Measurements from ENCODE around the gene HAVCR1. TPM values are rescaled to one million over a fixed set of nuclear protein-coding genes. Genes with fewer than 3 reads are reported as not detected.

HAVCR1 gene
- total RNA-seq, 1 experiment from 2014 or later, result 0.36 TPM

DNA sequence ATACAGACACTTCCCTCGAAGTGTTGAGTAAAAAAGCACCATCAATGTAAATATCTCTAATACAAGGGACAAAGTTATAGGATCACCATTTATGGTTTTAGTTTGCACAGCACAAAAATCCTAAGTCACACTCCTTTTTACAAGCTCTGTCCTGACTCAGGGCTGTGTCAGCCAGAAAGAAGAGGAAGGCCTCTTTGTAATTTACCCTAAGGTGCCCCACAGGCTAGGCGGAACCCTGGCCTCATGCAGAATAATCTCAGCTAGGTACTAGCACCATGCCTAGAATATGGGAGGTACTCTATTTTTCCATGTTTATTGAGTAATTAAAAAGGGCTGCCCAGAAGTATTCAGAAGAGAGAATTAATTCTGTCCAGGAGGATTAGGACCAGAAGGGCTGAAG, 36.9 kb downstream of the HAVCR1 start:
- H3K9me3 ChIP-seq (ENCODE audit: control insufficient read depth, insufficient read depth, low read depth, low read length), result no peaks in the 10 kb centered on the region
- POLR2A ChIA-PET, result no interaction called here
- ATAC-seq (no peak), DNase-seq (ENCODE audit: low read depth, low spot score) (no peak)
- H3K4me3 ChIP-seq (ENCODE audit: low read depth in 2 of 2, low read length in 2 of 2), result no peak overlapping the region
- BruUV-seq (replicated peaks), result no TSS peak
- in situ Hi-C loops (cut with HindIII; ENCODE audit: low pct_unique_long_range_greater_than_20kb, low sequenced_read_pairs) (no loop called here), intact Hi-C loops (cut with micrococcal nuclease; ENCODE audit: unreplicated experiment) (no loop called here)
- no peaks in the 10 kb centered on the region for H3K36me3 ChIP-seq (ENCODE audit: control insufficient read depth, insufficient read depth, low read length)
- no peaks in the 10 kb centered on the region for H3K27me3 ChIP-seq (ENCODE audit: control insufficient read depth, insufficient read depth, low read length)
- CTCF ChIA-PET, result no interaction called here
- TF ChIP-seq, protein P1, sequence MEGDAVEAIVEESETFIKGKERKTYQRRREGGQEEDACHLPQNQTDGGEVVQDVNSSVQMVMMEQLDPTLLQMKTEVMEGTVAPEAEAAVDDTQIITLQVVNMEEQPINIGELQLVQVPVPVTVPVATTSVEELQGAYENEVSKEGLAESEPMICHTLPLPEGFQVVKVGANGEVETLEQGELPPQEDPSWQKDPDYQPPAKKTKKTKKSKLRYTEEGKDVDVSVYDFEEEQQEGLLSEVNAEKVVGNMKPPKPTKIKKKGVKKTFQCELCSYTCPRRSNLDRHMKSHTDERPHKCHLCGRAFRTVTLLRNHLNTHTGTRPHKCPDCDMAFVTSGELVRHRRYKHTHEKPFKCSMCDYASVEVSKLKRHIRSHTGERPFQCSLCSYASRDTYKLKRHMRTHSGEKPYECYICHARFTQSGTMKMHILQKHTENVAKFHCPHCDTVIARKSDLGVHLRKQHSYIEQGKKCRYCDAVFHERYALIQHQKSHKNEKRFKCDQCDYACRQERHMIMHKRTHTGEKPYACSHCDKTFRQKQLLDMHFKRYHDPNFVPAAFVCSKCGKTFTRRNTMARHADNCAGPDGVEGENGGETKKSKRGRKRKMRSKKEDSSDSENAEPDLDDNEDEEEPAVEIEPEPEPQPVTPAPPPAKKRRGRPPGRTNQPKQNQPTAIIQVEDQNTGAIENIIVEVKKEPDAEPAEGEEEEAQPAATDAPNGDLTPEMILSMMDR (IDR thresholded peaks at IDR 0.05), result no peak
- TF ChIP-seq, protein P2, sequence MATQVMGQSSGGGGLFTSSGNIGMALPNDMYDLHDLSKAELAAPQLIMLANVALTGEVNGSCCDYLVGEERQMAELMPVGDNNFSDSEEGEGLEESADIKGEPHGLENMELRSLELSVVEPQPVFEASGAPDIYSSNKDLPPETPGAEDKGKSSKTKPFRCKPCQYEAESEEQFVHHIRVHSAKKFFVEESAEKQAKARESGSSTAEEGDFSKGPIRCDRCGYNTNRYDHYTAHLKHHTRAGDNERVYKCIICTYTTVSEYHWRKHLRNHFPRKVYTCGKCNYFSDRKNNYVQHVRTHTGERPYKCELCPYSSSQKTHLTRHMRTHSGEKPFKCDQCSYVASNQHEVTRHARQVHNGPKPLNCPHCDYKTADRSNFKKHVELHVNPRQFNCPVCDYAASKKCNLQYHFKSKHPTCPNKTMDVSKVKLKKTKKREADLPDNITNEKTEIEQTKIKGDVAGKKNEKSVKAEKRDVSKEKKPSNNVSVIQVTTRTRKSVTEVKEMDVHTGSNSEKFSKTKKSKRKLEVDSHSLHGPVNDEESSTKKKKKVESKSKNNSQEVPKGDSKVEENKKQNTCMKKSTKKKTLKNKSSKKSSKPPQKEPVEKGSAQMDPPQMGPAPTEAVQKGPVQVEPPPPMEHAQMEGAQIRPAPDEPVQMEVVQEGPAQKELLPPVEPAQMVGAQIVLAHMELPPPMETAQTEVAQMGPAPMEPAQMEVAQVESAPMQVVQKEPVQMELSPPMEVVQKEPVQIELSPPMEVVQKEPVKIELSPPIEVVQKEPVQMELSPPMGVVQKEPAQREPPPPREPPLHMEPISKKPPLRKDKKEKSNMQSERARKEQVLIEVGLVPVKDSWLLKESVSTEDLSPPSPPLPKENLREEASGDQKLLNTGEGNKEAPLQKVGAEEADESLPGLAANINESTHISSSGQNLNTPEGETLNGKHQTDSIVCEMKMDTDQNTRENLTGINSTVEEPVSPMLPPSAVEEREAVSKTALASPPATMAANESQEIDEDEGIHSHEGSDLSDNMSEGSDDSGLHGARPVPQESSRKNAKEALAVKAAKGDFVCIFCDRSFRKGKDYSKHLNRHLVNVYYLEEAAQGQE (IDR thresholded peaks at IDR 0.05; ENCODE audit: insufficient read depth in 1 of 2, low read depth in 2 of 2, low read length in 1 of 2), result no peak
- TF ChIP-seq SIN3A (IDR thresholded peaks at IDR 0.05; ENCODE audit: borderline replicate concordance, insufficient read depth, low read depth, low read length) (no peak), POLR2AphosphoS5 (IDR thresholded peaks at IDR 0.05; ENCODE audit: low read depth, low read length) (no peak), TCF7L2 (IDR thresholded peaks at IDR 0.05; ENCODE audit: low read depth, low read length) (no peak)
- H3K27ac ChIP-seq (ENCODE audit: low read length), result no peak overlapping the region
- no peaks in the 10 kb centered on the region for H3K4me1 ChIP-seq (ENCODE audit: control insufficient read depth, insufficient read depth, low read length)

DNA sequence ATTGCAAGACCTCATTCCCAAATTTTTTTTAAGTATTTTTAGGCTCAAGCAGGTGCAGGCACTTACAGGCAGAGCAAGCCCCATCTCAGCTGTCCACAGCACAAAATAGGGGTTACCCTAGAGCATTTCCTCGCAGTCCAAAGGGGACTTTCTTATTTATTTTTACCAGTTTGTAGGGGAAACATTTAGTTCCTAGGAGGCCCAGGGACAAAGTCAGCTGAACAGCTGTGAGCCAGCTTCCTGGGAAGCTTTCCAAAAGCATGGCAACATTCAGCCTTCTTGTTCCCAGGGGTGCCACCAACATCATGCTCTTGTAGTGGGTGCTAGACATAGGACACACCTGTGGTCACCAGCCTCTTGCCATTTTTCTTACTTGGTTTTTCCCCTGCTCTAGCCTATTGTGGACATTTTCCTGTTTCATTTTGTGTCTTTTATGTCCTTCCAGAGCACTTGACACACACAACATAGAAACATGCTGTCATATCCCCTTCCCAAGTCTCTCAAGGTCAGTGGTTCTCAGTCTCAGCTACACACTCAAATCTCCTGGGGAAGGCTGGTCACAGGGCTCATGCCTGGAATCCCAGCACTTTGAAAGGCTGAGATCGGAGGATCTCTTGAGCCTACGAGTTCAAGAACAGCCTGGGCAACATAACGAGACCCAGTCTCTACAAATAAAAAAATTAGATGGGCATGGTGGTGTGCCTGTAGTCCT, 38.2 kb downstream of the HAVCR1 start:
- DNase-seq (ENCODE audit: low read depth, low spot score), result no peak
- H3K27ac ChIP-seq (ENCODE audit: low read length), result no peak overlapping the region
- no peaks in the 10 kb centered on the region for H3K9me3 ChIP-seq (ENCODE audit: control insufficient read depth, insufficient read depth, low read depth, low read length)
- CTCF ChIA-PET, result no interaction called here
- H3K36me3 ChIP-seq (ENCODE audit: control insufficient read depth, insufficient read depth, low read length), result no peaks in the 10 kb centered on the region
- no peaks in the 10 kb centered on the region for H3K4me1 ChIP-seq (ENCODE audit: control insufficient read depth, insufficient read depth, low read length)
- H3K4me3 ChIP-seq (ENCODE audit: low read depth in 2 of 2, low read length in 2 of 2), result no peak overlapping the region
- no peak for TF ChIP-seq TCF7L2 (IDR thresholded peaks at IDR 0.05; ENCODE audit: low read depth, low read length)
- TF ChIP-seq, protein P1 (IDR thresholded peaks at IDR 0.05), result no peak
- TF ChIP-seq, protein P2 (IDR thresholded peaks at IDR 0.05; ENCODE audit: insufficient read depth in 1 of 2, low read depth in 2 of 2, low read length in 1 of 2), result no peak
- TF ChIP-seq POLR2AphosphoS5 (IDR thresholded peaks at IDR 0.05; ENCODE audit: low read depth, low read length), result no peak
- no peak for TF ChIP-seq SIN3A (IDR thresholded peaks at IDR 0.05; ENCODE audit: borderline replicate concordance, insufficient read depth, low read depth, low read length)
- POLR2A ChIA-PET, result no interaction called here
- no peaks in the 10 kb centered on the region for H3K27me3 ChIP-seq (ENCODE audit: control insufficient read depth, insufficient read depth, low read length)
- intact Hi-C loops (cut with micrococcal nuclease; ENCODE audit: unreplicated experiment) (no loop called here), in situ Hi-C loops (cut with HindIII; ENCODE audit: low pct_unique_long_range_greater_than_20kb, low sequenced_read_pairs) (no loop called here)
- ATAC-seq, result no peak
- BruUV-seq (replicated peaks), result no TSS peak
